Activated T-cell treated with anti-CD3 and anti-CD28 coated beads for 24 hours (primary cell): Measurements from ENCODE around the gene KRT76.
"Not testable (repeated sequence)": the region's sequence is repeated elsewhere in the genome, so short reads cannot be mapped to it uniquely, and the experiment has no call there.

Experiments
- DNase-seq: peaks from one replicate; pipeline ENCODE4 v3.0.0-alpha.2; 2020; ENCODE audit warnings: low read depth

Gene KRT76

DNA sequence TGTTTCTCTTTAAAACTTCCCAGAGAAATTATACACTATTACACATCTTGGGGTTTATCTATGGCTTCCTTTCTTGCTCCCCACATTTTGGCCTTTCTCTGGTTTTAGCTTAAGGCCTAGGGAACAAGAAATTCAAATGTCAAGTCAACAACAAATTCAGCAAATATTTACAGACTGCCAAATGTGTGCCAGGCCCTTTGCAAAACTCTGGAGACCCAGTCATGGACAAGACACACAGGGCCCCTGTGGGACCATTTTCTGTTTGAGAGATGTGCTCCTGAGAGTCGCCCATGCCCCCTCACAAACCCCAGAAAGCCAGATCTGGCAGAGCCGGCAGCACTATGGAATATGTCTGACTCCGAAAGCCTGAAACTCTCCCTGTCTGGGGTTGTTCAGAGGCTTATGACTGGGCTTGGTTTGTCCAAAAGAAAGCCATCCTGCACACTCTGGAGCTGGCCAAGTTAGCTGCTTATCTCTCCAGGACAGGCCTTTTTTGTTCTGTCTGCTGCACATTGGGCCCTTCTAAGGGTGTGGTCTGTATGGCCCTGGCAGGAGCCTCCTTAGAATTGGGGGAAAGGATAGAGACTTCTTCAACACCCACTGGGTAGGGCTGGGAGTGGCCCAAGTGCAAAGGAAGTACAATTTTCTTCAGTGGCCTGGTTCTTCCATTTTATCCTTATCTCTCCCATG lies 19.8 kb upstream of the KRT76 start:
- no peak for DNase-seq

DNA sequence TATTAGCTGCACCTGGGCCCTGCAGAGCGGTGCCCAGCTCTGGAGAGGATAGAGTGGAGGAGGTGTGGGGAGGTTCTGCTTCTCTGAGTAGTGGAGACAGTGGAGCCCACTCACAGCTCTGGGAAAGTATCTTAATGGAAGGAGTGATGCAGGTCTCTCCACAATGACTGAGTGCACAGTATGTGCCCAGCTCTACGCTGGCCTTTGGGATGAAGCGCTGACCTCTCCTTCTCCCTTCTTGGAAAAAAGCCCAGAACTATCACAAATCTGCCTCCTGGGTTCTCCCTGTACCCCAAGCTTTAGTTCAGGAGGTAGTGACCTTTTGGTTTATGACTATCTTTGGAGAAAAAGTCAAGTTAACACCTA lies 19.3 kb upstream of the KRT76 start:
- DNase-seq: no peak

DNA sequence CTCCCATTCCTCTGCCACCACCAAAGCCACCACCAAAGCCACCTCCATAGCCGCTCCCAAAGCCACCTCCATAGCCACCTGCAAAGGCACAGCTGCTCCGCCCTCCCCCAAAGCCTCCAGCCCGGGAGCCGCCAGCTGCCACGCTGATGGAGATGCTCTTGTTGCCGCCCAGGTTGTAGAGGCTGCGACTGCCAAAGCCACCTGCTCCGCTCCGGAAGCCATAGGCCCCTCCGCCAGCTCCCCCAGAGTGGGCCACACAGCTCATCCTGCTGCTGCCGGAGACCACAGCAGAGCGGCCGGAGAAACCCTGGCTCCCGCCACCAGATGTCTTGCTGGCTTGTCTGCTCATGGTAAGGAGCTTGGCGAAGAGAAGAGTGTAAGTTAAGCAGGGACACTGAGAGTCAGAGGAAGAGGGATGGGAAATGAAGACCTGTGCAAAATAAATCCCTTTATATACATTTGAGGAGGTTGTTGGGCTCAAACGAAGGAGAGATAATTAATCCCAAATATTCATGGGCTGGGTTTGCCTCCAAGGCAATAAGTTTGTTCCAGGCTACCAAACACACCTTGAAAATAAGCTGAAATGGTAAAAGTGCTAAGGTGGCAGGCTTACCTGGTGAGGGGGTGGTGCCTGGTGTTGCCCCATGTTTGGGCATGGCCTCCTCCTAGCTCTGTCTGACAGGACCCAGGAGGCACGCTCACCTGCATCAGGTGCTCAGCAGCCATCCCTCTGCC lies 18.7 kb upstream of the KRT76 start, which contains the start of gene KRT3:
KRT3 (minus strand) TSS at position 424 of the 735 bp plus-strand sequence; CDS start at position 349, 75 bp downstream.
- DNase-seq: no peak

DNA sequence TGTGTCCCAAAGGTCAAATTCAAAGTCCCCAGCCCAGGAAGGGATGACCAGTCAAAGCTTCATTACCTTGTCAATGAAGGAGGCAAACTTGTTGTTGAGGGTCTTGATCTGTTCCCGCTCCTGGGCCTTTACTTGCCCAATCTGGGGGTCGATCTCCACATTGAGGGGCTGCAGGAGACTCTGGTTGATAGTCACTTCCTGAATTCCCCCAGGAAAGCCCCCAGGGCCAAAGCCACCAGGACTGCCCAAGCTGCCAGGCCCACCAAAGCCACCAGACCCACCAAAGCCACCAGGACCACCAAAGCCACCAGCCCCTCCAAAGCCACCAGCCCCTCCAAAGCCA lies 18.2 kb upstream of the KRT76 start:
- DNase-seq: not testable (repeated sequence)

DNA sequence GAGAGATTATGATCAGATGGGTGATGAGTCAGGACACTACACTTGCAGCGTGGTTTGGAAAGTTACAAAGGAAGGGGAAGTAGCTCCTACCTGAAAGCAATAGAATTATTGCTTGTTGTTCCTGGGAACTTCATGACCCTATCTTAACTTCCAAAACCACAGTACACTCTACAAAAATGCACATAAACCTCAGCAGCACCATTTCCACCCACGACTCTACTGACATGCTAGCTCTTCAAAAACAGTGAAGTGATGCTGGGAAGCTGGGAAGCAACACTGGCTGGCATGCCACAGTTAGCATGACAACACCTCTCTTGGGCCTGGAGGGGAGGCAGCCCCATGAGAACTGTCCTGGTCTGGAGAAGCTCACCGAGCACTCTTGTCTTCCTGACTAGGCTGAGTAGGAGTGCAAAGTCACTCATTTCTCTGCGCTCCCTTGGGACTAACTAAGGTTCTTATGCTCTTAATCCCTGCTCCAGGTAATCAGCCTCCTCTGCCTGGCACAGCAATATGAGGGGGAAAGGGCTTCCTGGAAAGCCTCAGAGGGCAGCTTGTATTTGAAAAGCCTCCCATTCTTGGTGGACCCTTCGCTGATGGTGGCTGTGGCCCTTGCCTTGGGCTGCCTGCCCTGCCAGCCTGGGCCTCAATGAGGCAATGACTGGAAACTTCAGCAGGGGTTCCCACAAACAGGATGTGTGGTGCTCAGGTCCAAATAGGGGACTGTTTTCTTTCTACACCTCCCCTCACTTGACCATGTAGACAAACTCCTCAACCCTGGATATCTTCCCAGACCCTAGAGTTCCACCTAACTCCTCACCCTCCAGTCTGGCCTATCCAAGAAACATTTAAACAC lies 17.6 kb upstream of the KRT76 start:
- DNase-seq: no peak

DNA sequence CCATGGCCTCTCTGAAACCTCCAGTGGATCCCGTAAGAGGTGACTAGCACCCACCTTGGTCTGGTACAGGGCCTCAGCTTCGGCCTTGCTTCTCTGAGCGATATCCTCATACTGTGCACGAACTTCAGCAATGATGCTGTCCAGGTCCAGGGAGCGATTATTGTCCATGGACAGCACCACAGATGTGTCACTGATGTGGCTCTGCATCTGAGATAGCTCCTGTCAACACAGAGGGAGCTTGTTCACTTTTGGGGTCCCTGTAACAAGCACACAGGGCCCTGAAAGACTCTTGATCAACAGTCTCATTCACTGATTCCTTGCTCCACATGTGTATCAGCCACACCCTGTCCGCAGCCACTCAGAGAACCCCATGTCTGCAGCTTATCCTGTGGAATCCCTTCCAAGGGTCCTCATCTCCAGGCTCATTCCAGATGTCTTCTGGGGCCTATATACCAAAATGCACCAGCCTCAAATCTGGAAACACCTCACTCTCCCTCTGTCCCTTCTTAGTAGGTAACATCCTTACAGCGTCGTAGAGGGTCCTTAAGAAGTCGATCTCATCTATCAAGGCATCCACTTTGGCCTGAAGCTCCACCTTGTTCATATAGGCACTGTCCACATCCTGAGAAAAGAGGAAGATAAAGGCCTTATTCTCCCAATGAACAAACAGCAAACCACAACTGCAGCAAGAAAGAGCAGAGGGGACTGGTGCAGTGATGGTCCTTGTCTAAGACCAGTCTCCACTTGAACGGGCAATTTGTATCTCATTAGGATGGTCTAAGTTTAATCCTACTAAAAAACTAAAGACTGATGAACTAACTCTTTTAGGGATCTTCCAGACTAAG lies 15.3 kb upstream of the KRT76 start:
- DNase-seq: no peak

DNA sequence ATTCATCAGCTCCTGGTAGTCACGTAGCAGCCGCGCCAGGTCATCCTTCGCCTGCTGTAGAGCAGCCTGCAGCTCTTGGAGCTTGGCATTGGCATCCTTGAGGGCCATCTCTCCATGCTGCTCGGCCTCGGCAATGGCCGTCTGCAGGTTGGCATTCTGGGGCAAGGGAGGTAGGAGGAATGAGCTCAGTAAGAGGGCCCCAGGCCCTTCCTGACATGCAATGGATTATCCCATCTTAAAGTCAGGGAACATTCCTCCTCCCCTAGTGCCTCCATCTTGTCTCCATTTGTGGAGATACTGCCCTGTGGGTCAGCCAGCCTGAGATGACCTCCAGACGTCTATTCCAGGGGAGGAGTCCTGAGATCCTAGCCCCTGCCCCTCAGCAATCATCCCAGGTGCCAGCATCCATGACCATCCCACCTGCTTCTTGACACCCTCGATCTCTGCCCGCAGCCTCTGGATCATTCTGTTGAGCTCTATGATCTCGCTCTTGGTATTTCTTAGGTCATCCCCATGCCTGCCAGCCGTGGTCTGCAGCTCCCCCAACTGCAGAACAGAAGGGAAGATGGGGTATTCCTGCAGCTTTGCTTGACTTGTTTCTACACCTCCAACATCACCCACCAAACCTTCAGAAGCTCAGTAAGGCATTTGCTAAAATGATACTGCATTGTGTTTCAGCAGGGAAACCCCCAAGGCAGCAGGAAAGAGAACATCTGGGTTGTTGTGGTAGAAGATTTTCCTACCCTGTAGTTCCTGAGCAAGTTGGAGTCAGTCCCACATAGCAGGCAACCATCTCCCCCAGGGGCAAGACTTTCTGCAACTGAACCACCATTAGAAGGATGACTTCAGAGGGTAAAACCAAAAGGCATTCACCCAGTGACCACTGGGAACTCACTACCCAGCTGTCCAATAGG lies 14.4 kb upstream of the KRT76 start:
- no peak for DNase-seq

DNA sequence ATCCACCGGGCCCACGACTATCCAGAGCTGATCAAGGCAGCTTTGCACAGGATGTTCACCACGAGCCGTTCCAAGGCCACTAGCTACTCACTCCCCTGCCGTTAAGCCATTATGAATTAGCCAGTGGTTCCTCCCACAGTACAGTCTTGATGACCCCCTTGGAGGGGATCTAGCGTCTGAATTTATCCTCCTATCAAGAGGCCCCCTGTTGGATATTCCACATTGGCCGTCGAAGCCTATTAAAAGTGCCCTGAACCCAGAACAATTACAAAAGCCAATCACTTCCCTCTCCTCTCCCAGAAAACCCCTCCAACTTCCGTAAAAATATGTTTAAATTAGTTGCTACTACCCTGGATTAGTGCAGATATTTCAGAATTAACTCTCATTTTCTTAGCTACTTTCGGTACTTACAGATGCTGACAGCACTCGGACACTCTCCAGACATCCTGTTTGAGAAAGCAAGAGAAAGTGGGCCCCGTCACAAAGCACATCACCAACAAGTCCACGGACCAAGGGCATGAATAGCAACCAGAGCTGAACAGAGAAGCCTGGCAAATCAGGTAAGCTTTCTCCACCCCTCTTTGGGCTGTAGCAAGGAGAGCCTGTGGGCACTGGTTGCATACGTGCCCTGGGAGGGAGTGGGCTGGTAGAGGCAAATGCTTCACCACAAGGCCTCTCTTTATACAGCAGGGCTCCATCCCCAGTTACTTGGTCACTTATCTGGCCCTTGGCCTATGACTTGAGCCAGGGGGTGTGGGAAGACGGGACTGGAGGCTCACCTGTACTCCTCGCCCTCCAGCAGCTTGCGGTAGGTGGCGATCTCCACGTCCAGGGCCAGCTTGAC lies 13.5 kb upstream of the KRT76 start:
- DNase-seq: no peak

DNA sequence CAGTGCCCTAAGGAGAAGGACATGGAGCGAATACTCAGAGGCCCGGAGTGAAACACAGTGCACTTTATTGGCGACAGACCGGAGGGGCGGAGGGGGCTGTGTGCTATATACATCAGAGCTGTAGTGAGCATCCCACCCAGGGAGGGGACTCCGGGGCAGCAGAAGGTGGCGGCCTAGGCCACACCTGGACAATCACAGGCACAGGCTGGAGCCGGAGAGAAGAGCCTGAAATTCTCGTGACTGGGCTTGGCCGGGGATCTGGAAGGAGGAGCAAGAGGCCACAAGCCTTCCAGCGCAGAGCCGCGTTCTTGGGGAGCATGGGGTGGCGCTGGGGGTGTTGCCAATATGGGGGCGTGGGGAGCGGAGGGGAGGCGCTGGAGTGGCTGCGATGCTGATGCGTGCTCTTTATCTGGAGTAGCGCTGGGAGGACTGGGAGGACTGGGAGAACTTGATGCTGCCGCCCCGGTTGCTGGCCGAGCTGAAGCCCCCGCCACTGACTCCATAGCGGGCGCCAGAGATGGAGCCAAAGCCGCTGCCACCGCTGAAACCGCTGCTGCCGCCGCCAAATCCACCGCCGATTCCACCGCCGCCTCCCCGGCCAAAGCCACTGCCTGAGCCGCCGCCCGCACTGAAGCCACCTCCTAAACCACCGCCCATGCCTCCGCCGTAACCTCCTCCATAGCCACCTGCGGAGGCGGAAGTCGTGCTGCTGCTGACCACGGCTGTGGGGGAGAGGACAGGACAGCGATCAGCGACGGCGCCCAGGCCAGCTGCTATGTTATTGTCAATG lies 12.7 kb upstream of the KRT76 start:
- no peak for DNase-seq

DNA sequence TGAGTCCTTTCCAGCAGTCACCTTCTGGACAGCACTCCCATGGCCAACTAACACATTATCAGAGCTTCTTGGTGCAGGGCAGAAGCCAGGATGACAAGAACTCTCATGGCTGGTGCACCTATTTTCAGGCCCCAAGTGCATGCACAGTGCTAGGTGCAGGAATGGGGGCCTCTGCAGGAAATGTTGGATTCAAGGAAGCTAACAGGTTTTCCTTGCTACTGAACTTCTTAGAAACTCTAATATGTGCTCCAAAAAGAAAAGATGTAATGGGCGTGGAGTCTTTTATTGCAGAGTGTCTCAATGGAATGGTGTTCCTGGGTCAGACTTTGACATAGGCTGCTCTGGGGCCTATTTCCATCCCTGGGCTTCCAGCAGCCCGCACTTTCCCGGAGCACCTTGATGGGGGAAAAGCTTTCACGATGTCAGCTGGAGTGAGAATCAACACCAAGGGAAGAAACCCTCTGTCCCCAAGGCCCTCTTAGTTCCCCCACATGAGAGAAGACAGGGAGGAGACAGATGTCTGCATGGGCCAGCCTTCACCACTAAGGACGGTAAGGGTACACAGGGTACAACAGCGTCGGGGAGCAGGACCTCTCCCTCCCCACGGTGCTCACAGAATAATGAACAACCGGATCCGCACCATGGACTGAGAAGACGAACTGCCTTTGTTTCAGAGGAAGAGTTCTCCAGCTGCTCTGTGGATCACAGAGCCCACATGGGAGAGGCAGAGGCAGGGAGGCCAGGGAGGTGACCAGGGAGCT lies 11.9 kb upstream of the KRT76 start:
- DNase-seq: no peak

DNA sequence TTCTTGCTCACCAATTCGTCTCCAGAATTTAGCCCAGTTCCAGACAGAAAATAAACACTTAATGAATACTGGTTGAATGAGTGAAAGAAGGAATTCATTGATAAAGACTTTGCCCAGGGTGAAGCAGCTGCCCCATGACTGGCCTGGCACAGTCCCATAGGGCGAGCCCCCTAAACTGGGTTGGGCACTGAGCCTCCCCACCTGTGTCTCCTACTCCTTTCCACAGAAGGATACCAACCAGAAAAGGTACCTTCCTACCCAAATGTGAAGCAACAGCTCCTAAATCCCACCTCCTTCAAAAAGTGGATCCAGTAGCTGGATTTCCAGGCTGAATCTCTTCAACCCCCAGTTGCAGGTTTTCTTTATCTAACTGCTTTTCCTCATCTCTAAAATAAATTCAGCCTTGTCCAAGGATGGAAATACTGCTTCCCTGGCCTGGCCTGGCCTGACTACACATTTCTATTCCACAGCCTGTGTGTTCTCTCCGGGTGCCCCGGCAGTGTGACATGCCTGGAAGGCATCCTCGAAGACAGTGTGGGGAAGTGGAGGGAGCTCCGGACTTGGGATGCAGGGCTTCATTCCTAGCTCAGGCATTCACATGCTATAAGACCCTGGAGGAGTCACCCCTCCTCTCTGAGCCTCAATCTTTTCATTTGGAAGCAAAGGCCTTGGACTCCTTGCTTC lies 11.2 kb upstream of the KRT76 start:
- no peak for DNase-seq

DNA sequence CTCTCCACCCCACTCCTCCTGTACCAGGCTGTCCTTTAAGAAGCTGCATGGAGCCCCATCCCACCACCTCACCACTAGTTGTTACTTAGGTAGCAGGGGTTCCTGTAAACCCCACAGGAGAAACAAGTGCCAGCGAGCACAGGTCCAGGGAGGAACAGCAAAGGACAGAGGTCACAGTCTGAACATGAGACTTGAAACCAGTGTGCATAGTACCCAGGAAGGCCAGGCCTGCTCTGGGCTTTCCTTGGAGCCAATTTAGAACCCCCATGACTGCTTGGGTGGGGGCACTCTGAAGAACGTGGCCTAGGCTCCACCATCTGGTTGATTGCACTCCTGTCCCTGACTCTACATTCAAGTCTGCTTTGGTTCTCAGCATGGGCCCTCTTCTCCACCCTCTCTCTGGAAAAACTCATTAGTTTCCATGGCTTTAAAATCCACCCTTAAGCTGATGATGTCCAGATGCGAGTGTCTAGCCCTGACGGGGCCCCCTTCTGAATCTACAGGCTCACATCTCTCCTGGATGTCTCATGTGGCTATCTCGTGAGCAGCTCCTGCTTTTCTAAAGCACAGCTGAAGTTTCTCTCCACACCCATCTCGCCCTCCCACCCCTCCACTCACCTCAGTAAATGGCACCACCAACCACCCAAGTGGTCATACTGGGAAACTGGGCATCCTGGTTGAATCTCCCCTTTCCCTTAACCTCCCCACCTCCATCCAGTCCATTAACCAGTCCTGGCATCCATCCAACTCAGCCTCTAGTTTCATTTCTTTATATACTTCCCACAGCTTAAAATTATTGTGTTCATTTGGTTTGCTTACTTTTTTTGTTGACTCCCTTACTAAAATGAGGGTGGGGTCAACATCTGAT lies 10.4 kb upstream of the KRT76 start:
- no peak for DNase-seq

DNA sequence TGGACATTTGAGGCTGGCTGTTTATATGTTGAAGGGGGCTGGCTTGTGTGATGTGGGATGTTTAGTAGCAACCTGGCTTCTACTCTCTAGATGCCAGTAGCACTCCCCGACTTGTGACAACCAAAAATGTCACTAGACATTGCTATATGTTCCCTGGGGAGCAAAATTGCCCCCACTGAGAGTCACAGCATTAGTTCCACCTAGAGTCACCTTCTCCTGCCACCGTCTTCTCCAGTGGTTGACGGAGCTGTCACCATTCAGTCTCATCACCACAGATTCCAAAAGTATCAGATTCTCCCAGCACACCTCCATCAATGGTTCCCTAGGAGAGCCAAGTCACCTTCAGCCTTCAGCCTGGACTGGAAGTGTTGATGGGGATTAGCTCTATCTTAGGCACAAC lies 7.8 kb upstream of the KRT76 start:
- DNase-seq: no peak

DNA sequence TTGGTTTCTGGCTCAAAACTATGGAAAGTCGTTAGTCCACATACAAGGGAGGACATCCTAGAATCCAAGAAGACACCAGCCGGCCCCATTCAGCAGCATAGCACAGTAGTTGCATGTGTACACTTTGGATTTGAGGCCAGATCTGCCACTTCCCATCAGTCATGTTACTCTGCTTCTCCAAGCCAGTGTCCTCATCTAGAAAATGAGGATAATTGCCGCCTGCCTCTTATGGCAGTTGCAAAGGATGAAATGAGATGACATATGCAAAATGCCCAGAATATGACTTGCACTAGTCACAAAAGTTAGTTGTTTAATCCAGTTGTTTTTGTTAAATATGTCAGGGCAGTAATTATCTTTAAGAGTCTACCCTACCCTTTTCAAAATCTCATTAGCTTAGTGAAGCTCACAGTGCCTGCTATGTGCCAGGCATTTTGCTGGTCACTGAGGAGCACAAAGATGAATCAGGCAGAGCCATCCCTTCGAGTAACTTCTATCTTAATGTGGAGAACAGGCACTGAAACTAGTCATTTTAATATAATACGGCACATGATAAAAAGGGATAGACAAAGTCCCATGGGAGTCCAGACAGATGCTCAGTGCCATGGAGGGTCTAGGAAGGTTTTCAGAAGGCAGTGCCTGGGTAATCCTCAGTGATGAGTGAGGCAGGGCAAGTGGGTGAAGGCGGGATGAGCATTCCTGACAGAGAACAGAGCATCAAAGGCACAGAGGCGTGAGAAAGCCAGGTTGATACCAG lies 6.6 kb upstream of the KRT76 start:
- DNase-seq: no peak

DNA sequence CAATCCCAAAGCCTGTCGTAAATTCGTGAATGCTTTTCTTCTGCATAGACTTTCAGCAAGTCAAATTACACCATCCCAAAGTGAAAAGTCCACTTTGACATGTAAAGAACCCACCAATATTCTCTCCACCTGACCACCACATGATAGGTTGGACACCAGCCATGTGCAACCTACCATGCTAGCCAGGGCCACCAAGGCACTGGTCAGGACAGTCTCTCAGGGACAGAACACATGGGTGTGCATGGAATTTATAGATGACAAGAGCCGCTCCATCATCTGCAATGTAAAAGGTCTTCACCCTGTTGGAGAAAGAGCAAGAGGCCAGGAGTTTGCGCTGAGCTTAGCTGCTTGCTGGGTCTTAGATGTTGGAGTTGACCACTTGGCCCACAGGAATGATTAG lies 5.4 kb upstream of the KRT76 start:
- DNase-seq: no peak
